ENCODE measurements around the gene PACSIN1. TPM values are rescaled to one million over a fixed set of nuclear protein-coding genes. Genes with fewer than 3 reads are reported as not detected.
A peak's percentile ranks its signal among the peaks of the same experiment; 100 is the strongest.

The PACSIN1 gene
- total RNA-seq, 1 donor from 2014 or later: not detected

- TF ChIP-seq CTCF (IDR thresholded peaks at IDR 0.05): no peak
- no peak for ATAC-seq
- intact Hi-C loops (cut with DNase I): no loop called here
These were observed 2.0 kb upstream of the PACSIN1 start for GRCh38 chr6:34463849-34464248.

DNA sequence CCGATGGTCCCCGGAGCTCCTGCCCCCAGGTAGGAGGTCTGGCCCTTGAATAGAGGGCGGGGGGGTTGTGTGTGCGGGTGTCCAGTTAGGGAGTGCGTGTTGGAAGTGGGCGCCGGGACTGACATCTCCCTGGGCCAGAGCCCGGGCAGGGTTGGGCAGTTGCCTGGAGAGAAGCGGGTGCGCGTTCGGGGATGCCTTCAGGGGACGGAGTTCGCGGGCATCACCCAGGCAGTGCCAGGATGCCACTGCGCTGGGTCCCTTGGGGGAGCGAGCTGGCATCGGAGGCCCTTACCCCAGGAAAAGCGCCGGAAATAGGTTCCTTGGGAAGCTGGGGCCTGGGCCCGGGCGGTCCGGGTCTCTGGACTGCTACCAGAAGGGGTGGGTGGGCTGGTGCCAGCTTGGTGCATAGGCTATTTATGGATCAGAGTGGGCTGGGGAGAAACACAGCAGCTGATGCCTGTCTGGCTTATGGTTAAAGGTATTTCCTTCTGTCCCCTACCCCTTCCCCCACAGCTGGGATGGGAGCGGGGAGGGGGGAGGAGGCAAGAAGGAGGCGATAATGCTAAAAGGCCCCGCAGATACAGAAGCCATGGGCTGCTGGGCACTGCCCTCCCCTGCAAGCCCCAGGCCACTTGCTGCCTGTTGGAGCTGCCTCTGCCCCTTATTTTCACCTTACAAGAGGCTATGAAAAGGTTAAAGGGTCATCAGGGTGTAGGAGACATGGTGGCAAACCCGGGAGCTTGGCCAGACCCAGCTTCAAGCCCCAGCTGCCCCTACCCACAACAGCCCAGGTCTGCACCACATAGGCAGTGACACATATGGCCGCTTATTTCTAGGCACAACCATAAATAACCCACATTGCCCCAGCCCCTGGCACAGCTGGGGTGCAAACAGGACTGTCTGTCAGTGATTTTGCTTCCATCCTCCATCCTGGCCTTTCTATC is 638 bp downstream of the PACSIN1 start:
- H3K4me3 ChIP-seq: peak overlapping the region; percentile 44
- peaks cover 11% of the 10 kb centered on the region for H3K4me1 ChIP-seq
- H3K36me3 ChIP-seq: no peaks in the 10 kb centered on the region
- ATAC-seq: peak in 1 of 2 donors; percentile 7
- H3K27ac ChIP-seq: no peak overlapping the region
- TF ChIP-seq CTCF (IDR thresholded peaks at IDR 0.05): no peak
- intact Hi-C loops (cut with DNase I): no loop called here
- H3K9me3 ChIP-seq: no peaks in the 10 kb centered on the region
- DNase-seq: no peak
- peaks cover 38% of the 10 kb centered on the region for H3K27me3 ChIP-seq (ENCODE audit: low read depth)

More at GRCh38 chr6:34463849-34464248, 2.0 kb upstream of the PACSIN1 start:
- Histone ChIP-seq H3K27ac (no peak overlapping the region), H3K36me3 (no peaks in the 10 kb centered on the region), H3K4me3 (no peak overlapping the region), H3K27me3 (ENCODE audit: low read depth) (peaks cover 32% of the 10 kb centered on the region), H3K4me1 (peaks cover 11% of the 10 kb centered on the region), H3K9me3 (no peaks in the 10 kb centered on the region)
- no peak for DNase-seq

DNA sequence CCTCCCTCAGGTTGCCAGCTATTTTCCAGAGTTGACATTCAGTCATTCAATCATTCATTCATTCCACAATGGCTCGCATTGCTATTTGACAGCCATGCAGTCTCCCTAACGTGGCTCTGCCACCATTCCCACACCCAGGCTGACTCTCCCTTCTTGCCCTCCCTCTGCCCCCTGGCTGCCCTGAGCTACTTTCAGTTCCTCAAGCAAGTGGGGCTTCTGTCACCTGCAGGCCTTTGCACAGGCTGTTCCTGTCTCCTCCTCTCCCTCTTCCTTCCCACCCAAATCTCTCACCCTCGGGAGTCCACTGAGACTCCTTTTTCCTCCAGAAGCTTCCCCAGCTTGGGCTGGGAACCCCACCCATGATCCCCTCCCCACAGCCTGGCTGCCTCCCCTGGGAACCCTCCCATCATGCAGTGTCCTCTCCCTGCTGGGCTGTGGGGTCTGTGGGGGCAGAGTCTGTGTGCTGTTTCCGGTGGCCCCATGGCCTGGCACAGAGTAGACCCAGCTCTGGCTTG is 2.6 kb downstream of the PACSIN1 start:
- no peak overlapping the region for H3K4me3 ChIP-seq
- ATAC-seq (peak in 1 of 2 donors; percentile 28), DNase-seq (no peak)
- intact Hi-C loops (cut with DNase I): no loop called here
- no peak for TF ChIP-seq CTCF (IDR thresholded peaks at IDR 0.05)
- no peak overlapping the region for H3K27ac ChIP-seq
- H3K9me3 ChIP-seq: no peaks in the 10 kb centered on the region
- H3K36me3 ChIP-seq: no peaks in the 10 kb centered on the region
- peaks cover 11% of the 10 kb centered on the region for H3K4me1 ChIP-seq
- peaks cover 38% of the 10 kb centered on the region for H3K27me3 ChIP-seq (ENCODE audit: low read depth)

DNA sequence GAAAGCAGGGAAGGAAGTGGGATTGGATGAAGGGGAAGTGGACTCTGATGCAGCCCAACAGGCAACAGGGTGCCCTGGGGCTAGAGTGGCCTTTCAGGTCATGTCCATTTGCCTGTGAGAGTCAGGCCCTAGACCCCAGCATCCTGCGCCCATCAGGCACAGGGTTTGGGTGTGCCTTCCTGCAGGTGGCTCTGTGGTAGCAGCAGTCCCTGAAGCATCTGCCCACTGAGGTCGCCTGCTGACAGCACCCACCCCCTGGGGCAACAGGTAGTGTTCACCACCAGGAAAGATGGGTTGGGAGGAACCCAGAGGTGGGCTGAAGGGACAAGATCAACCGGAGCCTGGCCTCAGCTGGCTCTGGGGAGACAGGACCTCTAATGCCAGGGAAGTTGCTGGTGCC is 3.6 kb downstream of the PACSIN1 start:
- DNase-seq: no peak
- ATAC-seq: no peak
- Histone ChIP-seq H3K4me1 (peaks cover 11% of the 10 kb centered on the region), H3K4me3 (no peak overlapping the region), H3K36me3 (no peaks in the 10 kb centered on the region), H3K27ac (no peak overlapping the region), H3K27me3 (ENCODE audit: low read depth) (peaks cover 28% of the 10 kb centered on the region), H3K9me3 (no peaks in the 10 kb centered on the region)
- TF ChIP-seq CTCF (IDR thresholded peaks at IDR 0.05): no peak
- intact Hi-C loops (cut with DNase I): no loop called here

DNA sequence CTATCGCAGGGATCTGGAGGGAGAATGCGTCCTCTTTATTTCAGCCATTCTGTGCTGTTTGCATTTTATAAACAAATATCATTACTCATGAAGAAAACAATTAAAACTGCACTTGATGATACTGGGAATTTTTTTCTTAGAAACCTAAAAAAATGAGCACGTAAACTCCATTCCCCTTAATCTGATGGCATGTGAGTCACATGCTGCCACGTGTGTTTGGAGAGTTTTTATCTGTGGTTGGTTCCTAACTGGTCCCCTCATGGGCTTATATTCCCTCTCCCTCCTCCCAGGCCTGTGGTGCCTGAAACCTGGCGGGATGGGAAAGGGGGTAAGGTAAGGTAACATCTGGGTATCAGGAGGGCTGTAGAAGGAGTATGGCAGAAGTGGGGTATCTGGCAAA is 6.5 kb downstream of the PACSIN1 start:
- no peaks in the 10 kb centered on the region for H3K9me3 ChIP-seq

More for the DNA sequence above, 6.5 kb downstream of the PACSIN1 start:
- ATAC-seq (no peak), DNase-seq (no peak)
- H3K4me3 ChIP-seq: no peak overlapping the region
- intact Hi-C loops (cut with DNase I): no loop called here
- TF ChIP-seq CTCF (IDR thresholded peaks at IDR 0.05): no peak
- no peaks in the 10 kb centered on the region for H3K36me3 ChIP-seq
- H3K27ac ChIP-seq: no peak overlapping the region
- peaks cover 15% of the 10 kb centered on the region for H3K27me3 ChIP-seq (ENCODE audit: low read depth)
- H3K4me1 ChIP-seq: no peaks in the 10 kb centered on the region

All from lower lobe of right lung (tissue), 2 donors.